ENCODE measurements around the gene NOS1AP. TPM values are rescaled to one million over a fixed set of nuclear protein-coding genes. Genes with fewer than 3 reads are reported as not detected.
"Not testable (repeated sequence)": the region's sequence is repeated elsewhere in the genome, so short reads cannot be mapped to it uniquely, and the experiment has no call there.

NOS1AP gene
- polyA plus RNA-seq, 1 donor = 1.1 TPM

DNA sequence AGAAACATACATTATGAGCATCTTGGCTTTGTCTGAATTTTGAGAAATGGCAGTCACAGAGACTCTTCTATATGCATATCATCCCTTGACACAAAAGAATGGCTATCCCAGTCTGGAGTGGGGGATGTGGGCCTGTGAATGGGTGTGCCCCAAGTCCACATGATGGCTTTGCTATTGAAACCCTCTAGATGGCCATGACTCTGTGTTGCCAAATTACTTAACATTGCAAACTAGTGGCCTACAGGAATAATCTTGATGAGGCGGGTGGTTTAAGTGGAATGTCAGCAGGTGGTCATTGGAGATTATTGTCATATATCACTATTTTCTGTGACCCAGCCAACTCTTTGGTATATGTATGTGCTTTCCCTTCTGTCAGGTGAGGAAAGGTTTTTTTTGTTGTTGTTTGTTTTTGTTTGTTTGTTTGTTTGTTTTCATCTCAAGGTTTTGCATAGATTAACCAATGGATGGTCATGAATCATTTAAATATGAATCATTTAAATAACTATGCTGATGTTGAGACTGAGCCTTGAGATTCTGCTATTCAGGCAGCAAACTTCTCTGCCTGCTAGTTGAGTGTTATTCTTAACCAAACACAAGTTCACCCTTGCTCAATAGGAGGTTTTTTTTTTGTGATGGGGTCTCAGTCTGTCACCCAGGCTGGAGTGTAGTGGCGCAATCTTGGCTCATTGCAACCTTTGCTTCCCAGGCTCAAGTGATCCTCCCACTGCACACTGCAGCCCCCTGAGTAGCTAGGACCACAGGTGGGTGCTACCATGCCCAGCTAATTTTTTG is 103.0 kb downstream of the NOS1AP start:
- no peak for DNase-seq

DNA sequence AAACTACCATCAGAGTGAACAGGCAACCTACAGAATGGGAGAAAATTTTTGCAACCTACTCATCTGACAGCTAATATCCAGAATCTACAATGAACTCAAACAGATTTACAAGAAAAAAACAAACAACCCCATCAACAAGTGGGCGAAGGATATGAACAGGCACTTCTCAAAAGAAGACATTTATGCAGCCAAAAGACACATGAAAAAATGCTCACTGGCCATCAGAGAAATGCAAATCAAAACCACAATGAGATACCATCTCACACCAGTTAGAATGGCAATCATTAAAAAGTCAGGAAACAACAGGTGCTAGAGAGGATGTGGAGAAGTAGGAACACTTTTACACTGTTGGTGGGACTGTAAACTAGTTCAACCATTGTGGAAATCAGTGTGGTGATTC is 104.1 kb downstream of the NOS1AP start:
- DNase-seq = not testable (repeated sequence)

DNA sequence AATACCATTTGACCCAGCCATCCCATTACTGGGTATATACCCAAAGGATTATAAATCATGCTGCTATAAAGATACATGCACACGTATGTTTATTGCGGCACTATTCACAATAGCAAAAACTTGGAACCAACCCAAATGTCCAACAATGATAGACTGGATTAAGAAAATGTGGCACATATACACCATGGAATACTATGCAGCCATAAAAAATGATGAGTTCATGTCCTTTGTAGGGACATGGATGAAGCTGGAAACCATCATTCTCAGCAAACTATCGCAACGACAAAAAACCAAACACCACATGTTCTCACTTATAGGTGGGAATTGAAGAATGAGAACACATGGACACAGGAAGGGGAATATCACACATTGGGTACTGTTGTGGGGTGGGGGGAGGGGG is 104.5 kb downstream of the NOS1AP start:
- not testable (repeated sequence) for DNase-seq

DNA sequence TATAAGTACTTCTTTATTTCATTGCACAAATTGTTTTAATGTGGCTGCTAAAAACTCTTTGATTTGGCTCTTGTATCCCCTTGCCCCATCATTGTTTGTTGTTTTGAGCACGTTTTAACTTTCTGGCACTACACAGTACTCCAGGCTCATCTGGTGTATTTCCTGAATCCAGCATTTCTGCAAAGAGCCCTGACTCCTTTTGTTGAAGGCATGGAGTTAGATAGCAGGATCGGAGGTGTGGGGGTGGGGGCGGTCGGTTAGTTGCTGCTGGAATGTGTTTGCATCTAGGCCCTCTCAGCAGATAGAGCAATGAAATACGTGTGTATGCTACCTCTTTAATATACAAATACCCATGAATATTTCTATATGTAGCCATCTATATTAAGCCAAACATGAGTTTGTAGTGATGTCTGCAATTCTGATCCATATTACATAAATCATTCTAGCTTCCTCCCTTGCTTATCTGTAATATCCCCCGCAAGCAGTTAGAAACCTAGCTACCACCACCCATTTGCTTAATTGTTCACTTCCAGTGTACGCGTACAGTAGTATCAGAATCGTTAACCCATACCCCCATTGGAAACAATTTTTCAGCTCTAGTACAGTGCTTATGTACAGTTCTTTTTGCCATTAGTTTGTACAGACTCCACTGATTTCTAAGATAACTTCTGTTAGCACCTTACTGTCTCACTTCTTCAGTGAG is 106.0 kb downstream of the NOS1AP start:
- no peak for DNase-seq

DNA sequence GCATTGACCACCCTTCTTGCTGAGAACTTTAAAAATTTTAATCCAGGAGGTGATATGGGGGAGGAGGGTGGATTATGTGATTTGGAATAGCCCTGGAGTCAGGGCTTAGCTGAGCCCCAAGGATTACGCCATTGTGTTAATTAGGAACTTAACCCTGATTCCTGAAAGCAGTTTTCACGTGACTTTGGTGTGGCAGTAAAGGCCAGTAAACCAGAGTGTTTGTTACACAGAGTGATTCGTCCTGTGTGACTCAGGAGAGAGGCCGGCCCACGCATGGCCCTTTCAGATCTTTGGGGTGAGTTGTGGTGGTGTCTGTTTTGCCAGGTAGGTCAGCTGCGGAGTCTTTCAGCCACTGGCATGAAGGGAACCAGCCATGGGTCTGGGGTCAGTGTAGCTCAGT is 107.6 kb downstream of the NOS1AP start:
- DNase-seq = no peak

DNA sequence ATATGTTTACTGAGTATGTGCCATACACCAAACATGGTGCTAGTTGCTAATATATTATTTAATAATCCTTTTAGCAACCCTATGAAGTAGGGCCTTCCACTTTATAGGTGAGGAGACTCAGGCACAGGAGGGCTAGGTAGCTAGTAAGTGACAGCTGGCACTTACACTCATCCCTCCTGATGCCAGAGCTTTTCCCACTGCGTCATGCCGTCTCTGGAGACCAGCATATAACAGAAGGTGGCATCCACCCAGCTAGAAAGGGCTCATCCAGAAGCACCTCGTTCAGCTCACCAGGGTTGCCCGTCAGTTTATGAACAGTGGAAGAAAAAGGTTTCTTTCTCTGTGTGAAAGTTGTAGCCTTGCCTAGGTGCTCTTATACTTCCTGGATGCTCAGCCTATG is 108.9 kb downstream of the NOS1AP start:
- no peak for DNase-seq

DNA sequence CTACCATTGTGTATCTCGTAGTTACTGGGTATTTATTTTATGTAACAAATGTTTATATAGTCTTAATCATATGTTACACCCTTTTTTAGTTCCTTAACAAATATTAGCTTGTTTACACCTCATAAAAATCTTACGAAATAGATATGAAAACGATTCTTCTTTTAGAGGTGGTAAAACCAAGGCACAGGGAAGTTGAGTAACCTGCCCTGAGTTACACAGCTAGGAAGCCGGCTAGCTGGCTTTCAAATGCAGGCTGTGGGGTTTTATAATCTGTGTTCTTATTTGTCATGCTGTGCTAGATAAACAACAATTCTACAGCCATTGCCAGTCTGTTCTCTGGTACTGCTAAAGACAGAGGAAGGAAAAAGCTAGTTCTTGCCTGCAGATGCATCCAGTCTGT is 109.6 kb downstream of the NOS1AP start:
- no peak for DNase-seq

DNA sequence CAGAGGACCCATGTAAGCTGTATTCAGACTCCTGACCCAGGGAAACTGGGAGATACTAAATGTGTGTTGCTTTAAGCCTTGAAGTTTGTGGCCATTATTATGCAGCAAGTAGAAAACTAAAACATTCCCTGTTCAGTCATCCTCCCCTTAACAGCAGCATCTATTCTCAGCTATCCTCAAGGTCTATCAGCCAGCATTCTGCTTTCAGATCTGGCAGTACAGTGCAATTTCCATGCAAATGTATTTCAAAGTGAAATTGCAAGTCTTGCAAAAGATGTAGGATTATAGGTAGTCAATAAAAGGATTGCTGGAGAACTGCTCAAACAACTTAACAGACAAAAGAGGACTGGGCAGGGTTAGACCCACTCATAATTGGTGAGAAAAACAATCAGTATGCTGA is 111.3 kb downstream of the NOS1AP start:
- DNase-seq = no peak

DNA sequence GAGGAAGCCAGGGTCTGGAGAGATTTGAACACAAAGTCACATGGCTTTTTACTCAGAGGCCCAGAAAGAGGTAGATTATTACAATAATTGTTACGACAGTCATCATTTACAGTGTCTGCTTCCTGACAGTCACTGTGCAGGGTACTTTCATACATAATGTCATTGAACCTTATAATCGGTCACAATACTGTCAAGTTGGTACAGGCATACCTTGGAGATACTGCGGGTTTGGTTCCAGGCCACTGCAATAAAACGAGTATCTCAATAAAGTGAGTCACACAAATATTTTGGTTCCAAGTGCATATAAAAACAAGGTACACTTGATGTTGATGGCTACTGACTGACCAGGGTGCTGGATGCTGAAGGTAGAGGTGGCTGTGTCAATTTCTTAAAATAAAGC is 112.6 kb downstream of the NOS1AP start:
- no peak for DNase-seq

DNA sequence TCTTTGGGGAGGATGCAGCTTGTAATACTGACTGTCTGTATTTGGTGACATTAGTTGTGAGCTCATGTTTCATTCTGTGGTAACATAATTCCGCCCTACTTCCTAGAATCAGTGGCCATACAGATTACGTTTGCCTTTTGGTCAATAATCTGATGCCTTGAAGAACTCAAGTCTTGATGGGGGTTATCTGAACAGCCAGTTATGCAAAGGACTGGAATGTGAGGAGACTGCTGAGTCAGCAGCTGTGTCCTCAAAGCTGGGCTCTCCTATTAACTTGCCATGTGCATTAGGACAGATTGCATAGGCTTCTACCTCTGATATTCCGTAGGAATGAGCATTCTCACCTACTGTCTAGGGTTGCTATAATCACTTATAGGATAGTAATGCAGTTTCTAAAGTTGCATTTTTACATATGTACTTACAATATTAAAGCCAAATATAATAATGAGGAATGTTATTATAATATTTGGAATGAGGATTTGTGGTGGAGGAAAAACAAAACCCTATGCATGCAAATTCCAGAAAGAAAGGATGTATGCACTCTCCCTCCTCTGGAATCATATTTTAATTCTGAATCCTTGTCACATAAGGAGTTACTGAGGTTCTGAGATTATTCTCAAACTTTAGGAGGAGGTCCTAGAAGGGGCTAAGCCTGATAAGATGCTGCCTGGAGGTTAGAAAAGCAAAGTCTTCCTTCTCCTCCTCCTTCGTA is 116.0 kb downstream of the NOS1AP start:
- DNase-seq = no peak

DNA sequence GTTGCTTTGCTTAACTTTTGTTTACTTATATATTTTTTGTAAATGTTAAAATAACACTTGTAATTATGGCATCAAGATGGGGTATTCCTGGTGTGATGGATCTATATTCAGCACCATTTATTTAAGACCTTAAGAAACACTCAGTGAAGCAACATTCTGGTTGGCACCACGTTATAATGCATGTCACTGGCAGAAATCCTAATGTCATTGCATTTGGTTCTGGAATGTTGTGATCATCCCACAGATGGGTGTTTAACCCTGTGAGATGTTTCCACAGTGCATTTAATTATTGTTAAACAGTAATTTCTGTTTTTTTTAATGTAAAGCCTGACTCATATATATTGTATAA is 116.5 kb downstream of the NOS1AP start:
- no peak for DNase-seq

DNA sequence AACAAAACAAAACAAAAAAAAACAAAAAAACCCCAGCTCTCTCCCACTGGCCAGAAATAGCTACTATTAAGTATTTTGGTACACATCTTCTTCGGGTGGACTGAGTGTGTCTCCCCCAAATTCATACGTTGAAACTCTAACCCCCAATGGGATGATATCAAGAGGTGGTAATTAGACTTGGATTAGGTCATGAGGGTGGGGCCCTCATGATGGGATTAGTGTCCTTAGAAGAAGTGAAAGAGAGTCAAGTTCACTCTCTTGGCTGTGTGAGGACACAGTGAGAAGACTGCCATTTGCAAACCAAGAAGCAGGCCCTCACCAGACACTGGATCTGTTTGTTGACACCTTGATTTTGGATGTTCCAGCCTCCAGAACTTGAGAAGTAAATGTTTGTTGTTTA is 116.9 kb downstream of the NOS1AP start:
- no peak for DNase-seq

DNA sequence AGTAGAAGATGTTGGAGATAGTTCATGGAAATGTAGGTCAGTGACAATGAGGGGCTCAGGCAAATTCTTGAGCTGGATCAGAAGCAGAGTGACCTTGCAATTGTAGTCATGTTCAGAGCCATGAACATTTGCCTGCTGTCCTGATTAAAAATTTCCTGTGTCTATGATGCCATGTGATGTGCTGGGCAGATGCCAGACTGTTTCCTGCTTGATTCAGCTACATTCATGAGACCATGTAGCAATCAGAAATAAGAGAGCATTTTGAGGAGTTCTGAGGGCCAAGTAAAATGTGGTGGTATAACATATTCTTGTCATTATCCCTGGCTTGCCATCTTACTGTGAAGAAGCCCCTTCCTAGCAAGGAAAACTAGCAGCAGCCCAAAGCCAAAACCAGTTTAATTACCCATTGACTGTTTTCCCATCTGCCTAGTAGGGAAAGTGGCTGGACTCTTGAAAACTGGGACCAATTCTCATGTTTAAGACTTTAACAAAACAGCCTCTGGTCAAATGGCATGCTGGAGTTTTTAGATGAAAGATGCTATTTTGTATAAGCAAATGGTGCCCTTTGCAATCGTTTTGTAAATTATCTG is 118.3 kb downstream of the NOS1AP start:
- DNase-seq = no peak

DNA sequence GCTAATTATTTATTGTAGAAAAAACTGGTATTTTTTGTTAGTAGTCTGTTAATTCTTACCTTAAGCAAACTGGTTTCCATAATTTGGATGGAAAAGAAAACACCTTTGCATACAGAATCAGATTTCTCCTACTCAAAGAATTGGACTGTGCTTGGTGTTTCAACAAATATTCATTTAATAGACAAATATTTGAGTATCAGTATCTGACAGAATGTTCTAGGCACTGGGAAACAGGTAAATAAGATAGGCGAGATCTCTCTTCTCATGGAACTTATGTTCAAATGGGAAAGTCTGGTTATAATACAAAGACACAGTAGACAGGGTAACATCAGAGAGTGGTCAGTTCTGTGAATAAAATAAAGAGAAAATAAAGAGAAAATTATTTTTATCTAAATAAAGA is 119.9 kb downstream of the NOS1AP start:
- DNase-seq = no peak

DNA sequence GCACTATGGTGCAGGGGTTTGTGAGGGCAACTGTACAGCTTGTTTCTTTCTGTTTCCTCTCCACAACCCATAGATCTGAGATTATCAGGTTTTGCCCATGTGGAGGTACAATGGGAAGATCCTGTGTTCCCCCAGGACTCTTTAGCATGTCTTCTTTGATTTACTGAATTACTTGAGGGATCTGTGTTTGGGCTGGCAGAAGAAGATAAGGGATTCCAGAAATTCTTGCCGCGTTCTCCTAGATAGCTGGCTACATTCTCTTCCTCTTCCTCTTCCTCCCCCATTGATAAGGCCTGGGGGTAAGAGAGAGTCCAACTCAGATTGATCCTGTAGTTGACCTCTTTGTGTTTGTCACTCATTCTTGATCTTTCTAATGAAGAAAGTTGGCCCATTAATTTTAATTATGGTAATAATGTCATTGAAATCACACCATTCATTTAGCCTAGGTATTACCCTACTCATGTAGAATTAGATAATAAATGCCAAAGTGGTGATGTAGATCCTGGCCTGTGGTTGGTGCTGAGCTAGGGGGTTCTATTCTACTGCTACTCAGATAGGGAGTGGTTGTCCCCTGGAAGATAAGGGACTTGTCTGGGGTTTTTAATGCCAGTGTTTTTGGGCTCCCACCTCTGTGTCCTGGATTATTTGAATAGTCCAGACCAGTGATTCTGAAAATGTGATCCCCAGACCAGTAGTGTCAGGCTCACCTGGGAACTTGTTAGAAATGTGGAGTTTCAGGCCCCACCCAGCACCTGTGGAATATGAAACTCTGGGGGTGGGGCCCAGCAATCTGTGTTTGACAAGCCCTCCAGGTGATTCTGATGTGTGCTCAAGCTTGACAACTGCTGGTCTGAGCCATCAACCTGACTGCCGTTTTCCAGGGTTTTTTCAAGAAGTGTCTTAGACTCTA is 122.2 kb downstream of the NOS1AP start:
- DNase-seq = no peak

DNA sequence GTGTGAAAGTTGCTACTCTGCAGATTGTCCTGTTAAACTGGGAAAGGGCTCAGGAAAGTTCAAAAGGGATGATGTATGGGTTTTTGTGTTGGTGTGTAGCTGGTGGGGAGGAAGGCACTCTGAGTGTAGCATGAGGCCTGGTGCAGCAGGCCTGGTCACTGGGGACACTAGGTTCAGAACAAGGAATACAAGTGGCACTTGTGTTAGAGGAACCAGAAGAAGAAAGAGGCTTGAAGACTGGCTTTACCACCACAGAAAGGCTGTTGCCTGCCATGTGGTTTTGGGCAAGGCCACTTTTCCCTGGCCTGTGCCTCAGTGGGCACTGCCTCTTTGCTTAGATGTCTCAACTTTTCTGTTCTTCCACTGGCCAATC is 122.8 kb downstream of the NOS1AP start:
- no peak for DNase-seq

DNA sequence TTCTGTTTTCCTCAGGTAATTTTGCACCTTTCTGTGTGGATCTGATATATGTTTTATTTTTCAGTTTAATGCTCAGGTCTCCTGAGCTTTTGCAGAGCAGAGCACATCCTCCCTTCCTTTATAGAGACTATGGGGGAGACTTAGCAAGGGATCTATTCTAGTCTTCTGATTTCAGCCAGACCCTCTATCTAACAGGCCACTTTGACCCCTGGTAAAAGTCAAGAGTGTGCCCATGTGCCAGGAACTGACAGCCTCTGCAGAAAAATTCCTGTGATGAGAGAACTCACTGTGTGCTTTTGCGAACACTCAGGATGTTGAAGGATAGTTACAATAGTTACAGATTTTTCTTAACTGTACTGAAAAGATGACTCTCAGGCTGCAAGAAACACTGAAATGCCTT is 123.3 kb downstream of the NOS1AP start:
- no peak for DNase-seq

DNA sequence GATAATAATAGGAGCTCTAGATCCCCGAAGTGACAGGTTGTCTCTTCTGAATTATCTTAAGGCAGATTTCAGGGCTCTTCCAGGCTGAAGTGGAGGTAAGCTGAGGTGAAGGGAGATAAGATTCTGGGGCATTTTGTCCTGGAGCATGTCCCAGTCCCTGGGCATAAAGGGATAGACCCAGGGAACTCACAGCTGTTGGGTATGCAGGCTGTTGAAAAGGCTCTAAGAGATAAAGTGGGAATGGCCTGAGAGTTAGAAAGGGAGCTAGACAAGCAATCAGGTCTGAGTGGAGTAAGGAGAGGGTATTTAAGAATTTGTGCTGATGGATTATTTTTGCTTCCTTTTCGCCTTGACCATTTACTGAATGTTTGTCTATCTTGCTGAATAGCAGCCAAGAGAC is 123.7 kb downstream of the NOS1AP start:
- DNase-seq = no peak

DNA sequence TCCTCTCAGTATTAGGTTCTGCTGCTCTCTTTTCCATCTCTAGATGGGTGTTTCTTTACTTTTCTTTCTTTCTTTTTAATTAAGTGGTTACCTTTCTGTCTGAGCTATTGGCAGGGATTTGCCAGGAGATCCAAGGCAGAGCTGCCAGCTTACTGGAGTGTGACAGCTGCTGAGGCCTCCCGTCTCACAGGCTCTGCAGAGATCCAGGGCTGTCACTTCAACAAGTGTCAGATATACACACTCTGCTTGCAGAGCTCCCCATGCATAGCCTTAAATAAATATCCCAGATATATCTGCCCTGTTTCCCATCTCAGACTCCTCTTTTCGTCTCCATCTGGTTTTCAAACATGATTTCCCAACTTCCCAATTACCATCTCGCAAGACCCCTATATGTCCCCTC is 124.3 kb downstream of the NOS1AP start:
- DNase-seq = no peak

DNA sequence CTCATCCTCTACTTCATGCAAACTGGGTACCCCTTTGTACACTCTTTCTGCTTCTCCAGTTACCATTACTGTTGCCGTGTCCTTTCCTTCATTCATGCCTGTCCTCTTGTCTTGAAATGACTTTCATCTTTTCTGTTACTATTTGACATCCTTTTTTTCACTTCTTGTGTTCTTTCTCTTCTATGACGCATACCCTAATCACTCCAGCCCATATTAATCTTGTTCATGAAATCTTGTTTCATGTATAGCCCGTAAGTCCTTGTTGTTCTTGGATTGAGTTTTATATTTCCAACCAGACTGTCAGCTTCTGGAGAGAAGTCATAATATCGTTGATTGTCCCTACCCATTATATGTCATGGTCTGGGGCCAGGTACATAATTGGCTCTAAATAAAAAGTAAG is 126.1 kb downstream of the NOS1AP start:
- no peak for DNase-seq

DNA sequence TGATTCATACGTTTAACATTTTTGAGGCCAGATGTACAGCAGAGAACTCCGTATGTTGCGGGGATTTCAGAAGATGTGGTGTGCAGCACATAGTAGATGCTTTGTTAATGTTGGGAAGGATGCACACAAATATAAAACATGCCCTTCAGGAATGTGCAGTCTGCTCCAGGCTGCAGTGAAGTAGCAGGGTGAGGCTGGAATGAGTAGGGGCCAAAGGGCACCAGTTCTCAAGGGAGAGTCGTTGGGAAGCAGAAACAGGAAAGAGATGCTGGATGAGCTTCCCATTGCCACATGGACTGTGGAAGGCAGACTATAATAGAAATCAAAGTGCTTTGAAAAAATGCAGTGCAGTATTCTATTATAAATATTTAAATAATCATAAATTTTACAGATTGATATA is 126.9 kb downstream of the NOS1AP start:
- DNase-seq = no peak

DNA sequence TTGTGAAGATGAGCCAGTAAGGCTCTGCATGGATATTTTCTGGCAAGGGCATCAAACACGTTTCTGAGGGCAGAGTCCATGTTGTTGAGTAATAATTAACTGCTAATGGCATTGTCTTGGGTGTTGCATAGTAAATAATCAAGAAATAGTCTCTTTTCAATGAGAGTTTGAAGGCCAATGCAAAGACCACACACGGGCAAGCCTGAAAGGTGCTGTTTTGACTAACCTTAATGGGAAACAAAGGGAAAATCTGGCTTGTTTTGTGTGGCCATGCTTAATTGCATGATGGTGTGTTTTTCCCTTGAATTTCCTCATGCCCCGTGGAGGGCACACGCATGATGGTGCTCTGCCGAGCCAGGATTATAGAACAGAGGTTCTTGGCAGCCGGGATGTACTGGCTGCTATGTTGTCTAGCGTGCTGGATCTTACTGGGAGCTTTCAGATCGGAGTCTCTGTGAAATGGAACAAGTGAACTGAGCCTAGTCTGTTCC is 127.6 kb downstream of the NOS1AP start:
- DNase-seq = no peak
